Heart right ventricle (tissue), 16 donors: ENCODE results near the gene PDE6D. TPM values are rescaled to one million over a fixed set of nuclear protein-coding genes. Genes with fewer than 3 reads are reported as not detected.

Experiments used
- ATAC-seq, 8 donors: fragments of 200-7000 bp; cut with Tn5 transposase; one replicate each; pipeline ENCODE4 v1.9.1; 2020; ENCODE audit warnings: mild to moderate bottlenecking in 8 of 8, moderate library complexity in 8 of 8, moderate number of reproducible peaks in 1 of 8
- DNase-seq, 2 donors: peaks; one replicate each; pipeline ENCODE4 v3.0.0-alpha.2; 2020
- H3K27ac ChIP-seq, 10 donors: fragments of 200-600 bp; sonication (generic) in 2 of 10; one replicate each; pipeline versions ENCODE4 v1.5.0 to v1.8.0; 2020 to 2022; ENCODE audit warnings: mild to moderate bottlenecking in 3 of 10
- H3K27me3 ChIP-seq, 7 donors: fragments of 200-600 bp; one replicate each; pipeline ENCODE4 v1.8.0; 2021 to 2022; ENCODE audit warnings: mild to moderate bottlenecking in 2 of 7
- H3K36me3 ChIP-seq, 9 donors: fragments of 200-600 bp; sonication (generic) in 1 of 9; one replicate each; pipeline versions ENCODE4 v1.5.0 to v1.8.0; 2020 to 2022; ENCODE audit warnings: mild to moderate bottlenecking in 2 of 9
- H3K4me1 ChIP-seq, 9 donors: fragments of 200-600 bp; sonication (generic) in 1 of 9; one replicate each; pipeline versions ENCODE4 v1.5.0 to v1.8.0; 2020 to 2022; ENCODE audit warnings: mild to moderate bottlenecking in 4 of 9
- H3K4me3 ChIP-seq, 10 donors: fragments of 200-600 bp; sonication (generic) in 2 of 10; one replicate each; pipeline versions ENCODE4 v1.5.0 to v1.8.0; 2020 to 2022; ENCODE audit warnings: mild to moderate bottlenecking in 7 of 10, moderate library complexity in 2 of 10
- H3K9me3 ChIP-seq, 11 donors: fragments of 200-600 bp in 10 of 11; sonication (generic) in 2 of 11; one replicate each; pipeline versions ENCODE4 v1.5.0 to v1.8.0; 2013 to 2022; ENCODE audit warnings: mild to moderate bottlenecking in 2 of 11, control low read depth in 1 of 11, moderate library complexity in 1 of 11
- CTCF ChIP-seq, 9 donors: fragments of 200-600 bp; sonication (generic) in 2 of 9; IDR thresholded peaks; one replicate each; pipeline versions ENCODE4 v1.5.0 to v1.8.0; 2021 to 2022; ENCODE audit warnings: antibody characterized with exemption in 9 of 9, mild to moderate bottlenecking in 5 of 9, moderate library complexity in 1 of 9
- WGBS, 2 donors: extraction: QIAGEN DNeasy Blood & Tissue Kit; methylation state at CpG; one replicate each; pipeline ENCODE4 v1.1.7; 2013; ENCODE audit warnings: inconsistent platforms in 1 of 2; 5-methylcytosine and 5-hydroxymethylcytosine counted together
- intact Hi-C, 10 donors: fragments of 100-400 bp; cut with DNase I; formaldehyde crosslinking; loops; one replicate each; pipeline versions ENCODE4 v1.11.1 to v1.14.2; 2022
- polyA plus RNA-seq, 2 donors: library from polyadenylated mRNA; stranded (reverse); fragments of 200-250 nt; gene quantifications; one replicate each; pipeline ENCODE4 v1.2.3, GENCODE V29; 2013
- total RNA-seq, 10 donors: library from RNA; stranded (reverse); fragmentation: NEBNext Ultra II Directional in 3 of 10; extraction: Animal tissue kit (Norgen Biotek cat#: 25700) in 3 of 10; gene quantifications; one replicate each; pipeline versions ENCODE4 v1.2.1 to v1.2.4, GENCODE V29; 2021 to 2023
- donor health status: Arrhythmogenic right ventricular cardiomyopathy.
- donor health status: ischemic (EF 13 %, LVEDD 7.1; RV severe dilation, severe dysfunction).
- donor health status: healthy with polysubstance abuse.
- donor health status: DM: no; HTN: yes; CAD: no.
- donor health status: DM: no; HTN: no; CAD: no.
- donor health status: ischemic (EF 25% LVEDD 6.9; RV normal size, moderate dysfunction).
- donor health status: ischemic (EF 25% LVEDD 5.7; RV mildly dilated, moderate dysfunction).
- donor health status: healthy.
- donor health status: DM: yes; HTN: yes; CAD: no.
- donor health status: Ischemic cardiomyopathy.
- donor health status: ischemic (EF 35%, LVEDD 5.7; RV mildly dilated, moderate dysfunction).
- donor health status: nonischemic (EF 11% LVEDD 7.7; RV severe dilation, severe dysfunction).
- donor health status: DM: yes; HTN: yes; CAD: no.
- donor health status: PGD.
- donor health status: ischemic (EF 29% LVEDD 5.4; RV normal size, mild dysfunction).
- donor health status: nonischemic (EF 23%, LVEDD 6.1; RV moderate dilation, normal function).

The PDE6D gene
- total and polyA plus RNA-seq, 12 donors: 11.4 to 31.2 (median 18.4) TPM

GRCh38 chr2:231803501-231804138 is 22.5 kb upstream of the PDE6D start:
- Histone ChIP-seq H3K4me1 (no peaks in the 10 kb centered on the region), H3K9me3 (no peaks in the 10 kb centered on the region), H3K27me3 (no peaks in the 10 kb centered on the region), H3K27ac (no peak overlapping the region), H3K4me3 (no peak overlapping the region), H3K36me3 (peaks cover 0 to 98% (median 51%) of the 10 kb centered on the region in 9 donors)
- WGBS, 2 donors: 88 to 89% methylated on average over 9 of the region's 9 CpGs
- no peak for DNase-seq
- no peak for TF ChIP-seq CTCF (IDR thresholded peaks at IDR 0.05)
- no peak for ATAC-seq
- intact Hi-C loops: no loop called here

GRCh38 chr2:231800493-231801091 is 19.5 kb upstream of the PDE6D start:
- DNase-seq (peak in 1 of 2 donors; percentile 23), ATAC-seq (peak in 2 of 8 donors; percentile 41 to 48)
- Histone ChIP-seq H3K4me3 (no peak overlapping the region), H3K27me3 (no peaks in the 10 kb centered on the region), H3K27ac (no peak overlapping the region), H3K4me1 (peaks cover 0 to 10% (median 5%) of the 10 kb centered on the region in 9 donors), H3K9me3 (no peaks in the 10 kb centered on the region), H3K36me3 (peaks cover 0 to 99% (median 44%) of the 10 kb centered on the region in 9 donors)
- peak; percentile 19 to 65 (median 56) for TF ChIP-seq CTCF (IDR thresholded peaks at IDR 0.05)
- intact Hi-C loops: no loop called here
- WGBS, 2 donors: 57 to 66% methylated on average over 6 of the region's 6 CpGs

GRCh38 chr2:231795525-231796327 is 14.6 kb upstream of the PDE6D start:
- TF ChIP-seq CTCF (IDR thresholded peaks at IDR 0.05): peak in 1 of 9 donors; percentile 11
- 62 to 69% methylated on average over 9 of the region's 9 CpGs for WGBS, 2 donors
- ATAC-seq: peak in 1 of 8 donors; percentile 40
- Histone ChIP-seq H3K36me3 (peaks cover 0 to 99% (median 43%) of the 10 kb centered on the region in 9 donors), H3K9me3 (no peaks in the 10 kb centered on the region), H3K27me3 (no peaks in the 10 kb centered on the region), H3K4me3 (no peak overlapping the region), H3K27ac (no peak overlapping the region), H3K4me1 (peaks cover 0 to 16% (median 5%) of the 10 kb centered on the region in 9 donors)
- DNase-seq: no peak
- intact Hi-C loops: no loop called here

GRCh38 chr2:231794383-231794782 is 13.3 kb upstream of the PDE6D start:
- ATAC-seq: no peak
- no peaks in the 10 kb centered on the region for H3K27me3 ChIP-seq
- peaks cover 0 to 97% (median 43%) of the 10 kb centered on the region in 9 donors for H3K36me3 ChIP-seq
- no peak overlapping the region for H3K4me3 ChIP-seq
- intact Hi-C loops: no loop called here
- no peaks in the 10 kb centered on the region for H3K9me3 ChIP-seq
- 97 to 98% methylated on average over 3 of the region's 3 CpGs for WGBS, 2 donors
- peaks cover 0 to 16% (median 5%) of the 10 kb centered on the region in 9 donors for H3K4me1 ChIP-seq
- no peak for DNase-seq
- no peak for TF ChIP-seq CTCF (IDR thresholded peaks at IDR 0.05)
- H3K27ac ChIP-seq: no peak overlapping the region
